ENCODE data around the gene KRT25. TPM values are rescaled to one million over a fixed set of nuclear protein-coding genes. Genes with fewer than 3 reads are reported as not detected.

The KRT25 gene
- polyA plus RNA-seq, 1 donor from 2014 or later, result 0.19 TPM

DNA sequence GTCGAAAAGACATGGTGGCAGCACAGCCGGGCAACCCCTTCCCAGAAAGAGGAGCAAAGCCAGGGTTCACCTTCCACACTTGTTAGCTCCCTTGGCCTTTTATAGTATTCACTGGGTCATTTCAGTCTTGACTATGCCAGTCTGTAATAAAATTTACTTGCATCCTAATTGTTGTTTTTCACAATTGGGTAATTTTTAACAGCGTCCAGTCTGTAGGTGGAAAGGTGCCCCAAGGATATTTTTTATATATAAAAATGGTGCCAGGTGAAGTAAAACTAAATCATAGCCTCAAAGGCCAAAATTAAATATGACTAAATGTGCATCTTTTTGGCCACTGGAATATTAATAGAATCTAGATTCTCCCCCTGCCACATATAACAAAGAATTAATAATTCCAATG, 17.0 kb upstream of the KRT25 start, which contains the start of gene KRT26:
Gene KRT26 (minus strand): TSS at position 101 of the 400 bp plus-strand sequence. CDS start 88 bp downstream, at position 13.
- Histone ChIP-seq H3K27ac (ENCODE audit: low read length) (no peak within 1 kb of the TSS), H3K36me3 (ENCODE audit: insufficient read depth, low read length) (no peaks in the 10 kb centered on the region), H2AFZ (ENCODE audit: low read depth, low read length) (no peak within 1 kb of the TSS), H3K9me2 (ENCODE audit: insufficient read depth, low read length) (no peaks in the 10 kb centered on the region), H3K4me3 (ENCODE audit: low read length) (no peak within 1 kb of the TSS), H3K9ac (ENCODE audit: low read length) (no peak within 1 kb of the TSS), H3K4me2 (ENCODE audit: low read length) (no peak within 1 kb of the TSS), H4K20me1 (ENCODE audit: insufficient read depth) (no peaks in the 10 kb centered on the region), H3F3A (ENCODE audit: insufficient read depth, low read length, poor library complexity, severe bottlenecking) (no peaks in the 10 kb centered on the region), H3K79me2 (replicated peaks; ENCODE audit: insufficient read depth, low read length) (no peaks in the 10 kb centered on the region), H3K27me3 (ENCODE audit: insufficient read depth, low read depth, low read length) (no peaks in the 10 kb centered on the region), H3K9me3 (ENCODE audit: low read length) (no peaks in the 10 kb centered on the region)
- TF ChIP-seq TAF1 (IDR thresholded peaks at IDR 0.05; ENCODE audit: low read depth), result no peak
- no peak for TF ChIP-seq SMC3 (conservative IDR thresholded peaks at IDR 0.05; ENCODE audit: poor library complexity)
- TF ChIP-seq, protein P1, sequence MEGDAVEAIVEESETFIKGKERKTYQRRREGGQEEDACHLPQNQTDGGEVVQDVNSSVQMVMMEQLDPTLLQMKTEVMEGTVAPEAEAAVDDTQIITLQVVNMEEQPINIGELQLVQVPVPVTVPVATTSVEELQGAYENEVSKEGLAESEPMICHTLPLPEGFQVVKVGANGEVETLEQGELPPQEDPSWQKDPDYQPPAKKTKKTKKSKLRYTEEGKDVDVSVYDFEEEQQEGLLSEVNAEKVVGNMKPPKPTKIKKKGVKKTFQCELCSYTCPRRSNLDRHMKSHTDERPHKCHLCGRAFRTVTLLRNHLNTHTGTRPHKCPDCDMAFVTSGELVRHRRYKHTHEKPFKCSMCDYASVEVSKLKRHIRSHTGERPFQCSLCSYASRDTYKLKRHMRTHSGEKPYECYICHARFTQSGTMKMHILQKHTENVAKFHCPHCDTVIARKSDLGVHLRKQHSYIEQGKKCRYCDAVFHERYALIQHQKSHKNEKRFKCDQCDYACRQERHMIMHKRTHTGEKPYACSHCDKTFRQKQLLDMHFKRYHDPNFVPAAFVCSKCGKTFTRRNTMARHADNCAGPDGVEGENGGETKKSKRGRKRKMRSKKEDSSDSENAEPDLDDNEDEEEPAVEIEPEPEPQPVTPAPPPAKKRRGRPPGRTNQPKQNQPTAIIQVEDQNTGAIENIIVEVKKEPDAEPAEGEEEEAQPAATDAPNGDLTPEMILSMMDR (IDR thresholded peaks at IDR 0.05; ENCODE audit: poor library complexity, severe bottlenecking), result no peak
- TF ChIP-seq EZH2 (IDR thresholded peaks at IDR 0.05; ENCODE audit: borderline replicate concordance, insufficient read depth, low read length, poor library complexity, severe bottlenecking), result no peak
- TF ChIP-seq MXI1 (conservative IDR thresholded peaks at IDR 0.05; ENCODE audit: poor library complexity, severe bottlenecking), result no peak
- TF ChIP-seq RAD21 (conservative IDR thresholded peaks at IDR 0.05), result no peak
- TF ChIP-seq EP300 (conservative IDR thresholded peaks at IDR 0.05; ENCODE audit: poor library complexity, severe bottlenecking), result no peak

- Histone ChIP-seq H3F3A (ENCODE audit: insufficient read depth, low read length, poor library complexity, severe bottlenecking) (no peaks in the 10 kb centered on the region), H4K20me1 (ENCODE audit: insufficient read depth) (no peaks in the 10 kb centered on the region), H3K27me3 (ENCODE audit: insufficient read depth, low read depth, low read length) (no peaks in the 10 kb centered on the region), H3K9ac (ENCODE audit: low read length) (no peak overlapping the region), H3K36me3 (ENCODE audit: insufficient read depth, low read length) (no peaks in the 10 kb centered on the region), H2AFZ (ENCODE audit: low read depth, low read length) (no peak overlapping the region), H3K9me3 (ENCODE audit: low read length) (peaks cover 7% of the 10 kb centered on the region), H3K4me2 (ENCODE audit: low read length) (no peak overlapping the region), H3K79me2 (replicated peaks; ENCODE audit: insufficient read depth, low read length) (no peaks in the 10 kb centered on the region), H3K9me2 (ENCODE audit: insufficient read depth, low read length) (no peaks in the 10 kb centered on the region), H3K27ac (ENCODE audit: low read length) (no peak overlapping the region), H3K4me3 (ENCODE audit: low read length) (no peak overlapping the region)
- TF ChIP-seq POLR2AphosphoS5 (IDR thresholded peaks at IDR 0.05), result no peak
- TF ChIP-seq, protein P1 (IDR thresholded peaks at IDR 0.05; ENCODE audit: poor library complexity, severe bottlenecking), result no peak
- TF ChIP-seq EP300 (conservative IDR thresholded peaks at IDR 0.05; ENCODE audit: poor library complexity, severe bottlenecking), result no peak
- TF ChIP-seq MXI1 (conservative IDR thresholded peaks at IDR 0.05; ENCODE audit: poor library complexity, severe bottlenecking), result no peak
- TF ChIP-seq EZH2 (IDR thresholded peaks at IDR 0.05; ENCODE audit: borderline replicate concordance, insufficient read depth, low read length, poor library complexity, severe bottlenecking), result no peak
- no peak for TF ChIP-seq RAD21 (conservative IDR thresholded peaks at IDR 0.05)
- TF ChIP-seq TAF1 (IDR thresholded peaks at IDR 0.05; ENCODE audit: low read depth), result no peak
- no peak for TF ChIP-seq SMC3 (conservative IDR thresholded peaks at IDR 0.05; ENCODE audit: poor library complexity)
- TF ChIP-seq, protein P2, sequence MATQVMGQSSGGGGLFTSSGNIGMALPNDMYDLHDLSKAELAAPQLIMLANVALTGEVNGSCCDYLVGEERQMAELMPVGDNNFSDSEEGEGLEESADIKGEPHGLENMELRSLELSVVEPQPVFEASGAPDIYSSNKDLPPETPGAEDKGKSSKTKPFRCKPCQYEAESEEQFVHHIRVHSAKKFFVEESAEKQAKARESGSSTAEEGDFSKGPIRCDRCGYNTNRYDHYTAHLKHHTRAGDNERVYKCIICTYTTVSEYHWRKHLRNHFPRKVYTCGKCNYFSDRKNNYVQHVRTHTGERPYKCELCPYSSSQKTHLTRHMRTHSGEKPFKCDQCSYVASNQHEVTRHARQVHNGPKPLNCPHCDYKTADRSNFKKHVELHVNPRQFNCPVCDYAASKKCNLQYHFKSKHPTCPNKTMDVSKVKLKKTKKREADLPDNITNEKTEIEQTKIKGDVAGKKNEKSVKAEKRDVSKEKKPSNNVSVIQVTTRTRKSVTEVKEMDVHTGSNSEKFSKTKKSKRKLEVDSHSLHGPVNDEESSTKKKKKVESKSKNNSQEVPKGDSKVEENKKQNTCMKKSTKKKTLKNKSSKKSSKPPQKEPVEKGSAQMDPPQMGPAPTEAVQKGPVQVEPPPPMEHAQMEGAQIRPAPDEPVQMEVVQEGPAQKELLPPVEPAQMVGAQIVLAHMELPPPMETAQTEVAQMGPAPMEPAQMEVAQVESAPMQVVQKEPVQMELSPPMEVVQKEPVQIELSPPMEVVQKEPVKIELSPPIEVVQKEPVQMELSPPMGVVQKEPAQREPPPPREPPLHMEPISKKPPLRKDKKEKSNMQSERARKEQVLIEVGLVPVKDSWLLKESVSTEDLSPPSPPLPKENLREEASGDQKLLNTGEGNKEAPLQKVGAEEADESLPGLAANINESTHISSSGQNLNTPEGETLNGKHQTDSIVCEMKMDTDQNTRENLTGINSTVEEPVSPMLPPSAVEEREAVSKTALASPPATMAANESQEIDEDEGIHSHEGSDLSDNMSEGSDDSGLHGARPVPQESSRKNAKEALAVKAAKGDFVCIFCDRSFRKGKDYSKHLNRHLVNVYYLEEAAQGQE (IDR thresholded peaks at IDR 0.05; ENCODE audit: borderline replicate concordance), result no peak
Observed at GRCh38 chr17:40765657-40766056, 10.5 kb upstream of the KRT25 start.
